ENCODE results near the gene STAT3.
"Not testable (repeated sequence)": the region's sequence is repeated elsewhere in the genome, so short reads cannot be mapped to it uniquely, and the experiment has no call there.

STAT3 gene

DNA sequence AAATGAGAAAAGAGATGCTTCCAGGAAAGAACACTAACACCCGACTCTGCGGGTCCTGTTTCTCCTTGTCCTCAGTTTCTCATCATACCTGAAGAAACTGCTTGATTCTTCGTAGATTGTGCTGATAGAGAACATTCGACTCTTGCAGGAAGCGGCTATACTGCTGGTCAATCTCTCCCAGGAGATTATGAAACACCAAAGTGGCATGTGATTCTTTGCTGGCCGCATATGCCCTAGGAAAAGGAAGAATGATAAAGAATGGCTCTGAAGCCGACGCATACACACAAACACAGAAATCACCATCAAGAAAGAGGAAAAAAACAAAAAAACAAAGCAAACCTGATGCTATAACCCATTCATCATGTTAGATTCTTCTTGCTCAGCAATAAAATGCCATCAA, 41.8 kb downstream of the STAT3 start:
- DNase-seq (ENCODE audit: low read depth): no peak

DNA sequence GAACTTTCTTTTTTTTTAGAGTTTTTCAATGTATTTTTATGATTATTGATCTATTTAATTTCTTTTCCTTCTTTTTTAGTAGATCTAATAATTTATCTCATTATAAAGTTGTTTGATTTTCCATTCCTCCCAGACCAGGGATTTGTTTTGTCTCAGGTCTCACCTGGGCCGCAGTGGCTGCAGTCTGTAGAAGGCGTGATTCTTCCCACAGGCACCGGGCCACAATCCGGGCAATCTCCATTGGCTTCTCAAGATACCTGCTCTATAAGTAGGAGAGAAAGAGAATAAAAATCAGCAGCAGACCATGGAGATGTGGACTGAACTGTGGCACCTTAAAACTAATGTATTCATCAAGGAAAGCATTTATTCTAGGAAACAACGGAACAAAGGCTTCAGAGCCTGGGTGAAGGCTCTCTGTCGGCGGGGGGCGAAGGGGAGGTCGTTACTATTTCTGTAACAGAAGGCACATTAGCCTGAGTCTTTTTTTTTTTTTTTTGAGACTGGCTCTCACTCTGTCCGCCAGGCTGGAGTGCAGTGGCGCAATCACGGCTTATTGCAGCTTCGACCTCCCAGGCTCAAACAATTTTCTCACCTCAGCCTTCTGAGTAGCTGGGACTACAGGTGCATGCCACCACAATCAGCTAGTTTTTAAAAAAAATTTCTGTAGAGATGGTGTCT, 42.7 kb downstream of the STAT3 start:
- no peak for DNase-seq (ENCODE audit: low read depth)

DNA sequence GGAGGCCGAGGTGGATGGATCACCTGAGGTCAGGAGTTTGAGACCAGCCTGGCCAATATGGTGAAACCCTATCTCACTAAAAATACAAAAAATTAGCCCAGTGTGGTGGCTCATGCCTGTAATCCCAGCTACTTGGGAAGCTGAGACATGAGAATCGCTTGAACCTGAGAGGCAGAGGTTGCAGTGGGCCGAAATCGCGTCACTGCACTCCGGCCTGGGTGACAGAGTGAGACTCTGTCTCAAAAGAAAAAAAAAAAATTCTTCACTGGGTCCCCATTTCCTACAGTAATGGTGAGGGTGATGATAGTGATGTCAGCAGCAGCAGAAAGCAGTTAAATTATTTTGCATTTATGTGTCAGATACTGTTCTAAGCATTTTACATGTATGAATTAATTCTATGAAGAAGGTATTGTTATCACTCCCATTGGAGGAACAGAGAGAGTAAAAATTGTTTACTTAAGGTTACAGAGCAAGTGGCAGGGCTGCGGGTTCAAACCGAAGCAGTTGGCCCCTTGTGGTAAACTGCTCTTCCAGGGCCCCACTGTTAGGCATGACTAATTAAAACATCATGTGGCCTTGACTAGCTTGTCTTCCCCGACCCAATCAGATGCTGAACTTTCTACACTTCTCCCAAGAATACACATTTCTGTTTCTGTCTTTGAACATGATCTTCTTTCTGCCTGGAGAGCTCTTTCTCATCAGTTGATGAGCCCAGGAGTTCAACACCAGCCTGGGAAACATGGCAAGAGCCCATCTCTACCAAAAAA, 45.8 kb downstream of the STAT3 start:
- no peak for DNase-seq (ENCODE audit: low read depth)

DNA sequence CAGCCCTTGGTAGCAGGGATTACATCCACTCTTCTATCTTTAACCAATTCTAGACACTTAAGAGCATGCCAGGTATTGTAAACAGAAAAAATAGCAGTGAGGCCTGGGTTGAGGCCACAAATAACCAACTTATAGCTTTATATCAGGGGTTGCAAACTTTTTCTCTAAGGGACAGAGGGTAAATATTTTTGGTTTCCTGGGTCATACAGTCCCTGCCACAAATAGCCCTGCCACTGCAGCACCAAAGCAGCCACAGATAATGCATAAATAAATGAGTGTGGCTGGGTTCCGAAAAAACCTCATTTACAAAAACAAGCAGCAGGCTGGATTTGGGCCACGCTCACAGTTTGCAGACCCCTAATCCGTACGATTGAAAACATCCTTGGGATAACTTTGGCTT, 46.7 kb downstream of the STAT3 start:
- DNase-seq (ENCODE audit: low read depth): no peak

DNA sequence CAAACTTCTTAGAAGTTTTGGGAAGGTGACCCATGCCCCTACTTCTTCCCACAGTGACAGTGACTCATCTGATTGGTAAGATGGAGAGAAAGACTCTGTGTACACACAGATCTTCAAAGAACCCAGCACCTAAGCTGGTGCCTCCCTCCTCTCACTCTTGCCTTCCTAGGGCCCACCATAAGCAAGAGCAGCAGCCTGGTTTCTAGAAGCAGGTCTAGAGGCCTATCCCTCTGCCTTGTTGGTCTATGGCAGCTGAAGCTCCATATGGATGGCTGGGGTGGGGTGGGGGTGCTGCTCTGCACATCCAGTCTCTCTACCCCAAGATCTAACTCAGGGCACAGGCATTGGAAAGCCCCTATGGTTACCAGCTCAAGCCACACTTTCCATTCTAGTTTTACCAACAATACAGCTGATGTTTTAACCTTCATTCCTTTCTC, 47.5 kb downstream of the STAT3 start:
- DNase-seq (ENCODE audit: low read depth): no peak

DNA sequence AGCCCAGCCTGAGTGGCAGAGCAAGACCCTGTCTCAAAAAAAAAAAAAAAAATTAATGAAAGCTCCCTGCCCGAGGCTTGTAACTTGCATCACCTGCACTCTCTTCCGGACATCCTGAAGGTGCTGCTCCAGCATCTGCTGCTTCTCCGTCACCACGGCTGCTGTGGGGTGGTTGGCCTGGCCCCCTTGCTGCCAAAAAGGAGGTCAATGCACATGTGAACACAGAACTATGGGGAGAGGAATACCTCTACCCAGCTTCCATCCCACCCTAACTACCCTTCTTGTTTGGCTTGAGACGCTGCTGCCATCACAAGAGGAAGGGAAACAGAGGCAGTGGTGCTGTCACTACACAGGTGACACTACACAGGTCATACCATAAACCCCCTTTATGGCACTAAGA, 49.0 kb downstream of the STAT3 start:
- no peak for DNase-seq (ENCODE audit: low read depth)

DNA sequence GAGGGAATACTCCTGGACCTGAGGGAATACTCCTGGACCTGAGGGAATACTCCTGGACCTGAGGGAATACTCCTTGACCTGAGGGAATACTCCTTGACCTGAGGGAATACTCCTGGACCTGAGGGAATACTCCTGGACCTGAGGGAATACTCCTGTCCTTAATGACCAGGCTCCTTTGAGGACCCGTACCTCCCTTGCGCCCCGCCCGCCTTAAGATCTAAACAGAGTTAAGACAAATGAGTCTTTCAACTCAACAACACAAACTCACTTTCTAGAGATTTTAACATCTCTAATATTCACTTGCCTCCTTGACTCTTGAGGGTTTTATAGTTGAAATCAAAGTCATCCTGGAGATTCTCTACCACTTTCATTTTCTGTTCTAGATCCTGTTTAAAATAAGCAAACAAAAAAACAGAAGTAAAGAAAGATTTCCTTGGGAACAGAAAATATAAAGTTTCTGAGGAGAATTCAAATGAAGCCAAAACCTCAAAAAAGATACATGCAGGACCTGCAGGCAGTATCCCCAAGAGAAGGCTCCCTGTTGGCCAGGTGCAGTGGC, 49.7 kb downstream of the STAT3 start:
- no peak for DNase-seq (ENCODE audit: low read depth)

DNA sequence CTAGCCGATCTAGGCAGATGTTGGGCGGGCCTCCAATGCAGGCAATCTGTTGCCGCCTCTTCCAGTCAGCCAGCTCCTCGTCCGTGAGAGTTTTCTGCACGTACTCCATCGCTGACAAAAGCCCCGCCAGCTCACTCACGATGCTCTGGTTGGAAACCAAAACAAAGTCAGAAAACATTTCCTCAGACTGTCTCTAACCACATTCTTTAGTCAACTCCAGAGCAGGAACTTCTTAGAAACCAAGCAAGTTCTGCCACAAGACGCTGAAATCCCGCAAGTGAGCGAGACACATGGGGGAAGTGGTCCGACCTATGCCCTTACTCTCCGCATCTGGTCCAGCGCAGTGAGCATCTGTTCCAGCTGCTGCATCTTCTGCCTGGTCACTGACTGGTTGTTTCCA, 50.8 kb downstream of the STAT3 start:
- DNase-seq (ENCODE audit: low read depth): peak; percentile 26

DNA sequence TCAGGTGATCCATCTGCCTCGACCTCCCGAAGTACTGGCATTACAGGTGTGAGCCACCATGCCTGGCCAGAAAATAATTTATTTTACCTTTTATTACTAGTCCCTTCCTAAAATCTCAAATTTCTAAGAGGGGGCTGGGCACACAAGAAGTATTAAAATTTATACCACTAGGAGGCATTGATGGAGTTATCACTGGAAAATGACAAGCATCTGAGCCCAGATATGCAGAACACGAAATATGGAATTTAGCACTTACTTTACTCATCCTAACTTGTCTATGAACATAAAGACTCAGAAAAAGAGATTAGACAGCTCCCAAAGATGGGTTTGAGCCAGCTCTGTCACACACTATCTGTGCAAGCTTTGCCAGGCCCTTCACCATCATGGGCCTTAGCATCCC, 53.6 kb downstream of the STAT3 start:
- DNase-seq (ENCODE audit: low read depth): no peak

DNA sequence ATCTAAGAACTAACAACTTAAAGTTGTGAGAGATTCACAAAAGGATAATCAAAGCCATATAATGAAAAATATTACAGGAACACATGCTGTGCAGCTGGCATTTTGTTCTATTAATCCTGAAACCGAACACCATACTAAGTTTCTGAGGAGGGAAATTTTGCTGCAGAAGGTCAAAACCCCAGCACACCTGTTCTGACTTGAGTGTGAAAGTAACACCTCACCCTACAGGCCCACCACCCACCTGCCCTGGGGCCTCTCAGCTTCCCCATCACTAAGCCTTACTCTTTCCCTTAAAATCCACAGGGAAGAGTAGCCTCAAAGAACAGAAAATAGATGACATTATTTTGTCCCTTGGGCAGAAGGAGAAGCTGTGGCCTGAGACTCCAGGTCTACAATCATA, 55.2 kb downstream of the STAT3 start:
- DNase-seq (ENCODE audit: low read depth): no peak

DNA sequence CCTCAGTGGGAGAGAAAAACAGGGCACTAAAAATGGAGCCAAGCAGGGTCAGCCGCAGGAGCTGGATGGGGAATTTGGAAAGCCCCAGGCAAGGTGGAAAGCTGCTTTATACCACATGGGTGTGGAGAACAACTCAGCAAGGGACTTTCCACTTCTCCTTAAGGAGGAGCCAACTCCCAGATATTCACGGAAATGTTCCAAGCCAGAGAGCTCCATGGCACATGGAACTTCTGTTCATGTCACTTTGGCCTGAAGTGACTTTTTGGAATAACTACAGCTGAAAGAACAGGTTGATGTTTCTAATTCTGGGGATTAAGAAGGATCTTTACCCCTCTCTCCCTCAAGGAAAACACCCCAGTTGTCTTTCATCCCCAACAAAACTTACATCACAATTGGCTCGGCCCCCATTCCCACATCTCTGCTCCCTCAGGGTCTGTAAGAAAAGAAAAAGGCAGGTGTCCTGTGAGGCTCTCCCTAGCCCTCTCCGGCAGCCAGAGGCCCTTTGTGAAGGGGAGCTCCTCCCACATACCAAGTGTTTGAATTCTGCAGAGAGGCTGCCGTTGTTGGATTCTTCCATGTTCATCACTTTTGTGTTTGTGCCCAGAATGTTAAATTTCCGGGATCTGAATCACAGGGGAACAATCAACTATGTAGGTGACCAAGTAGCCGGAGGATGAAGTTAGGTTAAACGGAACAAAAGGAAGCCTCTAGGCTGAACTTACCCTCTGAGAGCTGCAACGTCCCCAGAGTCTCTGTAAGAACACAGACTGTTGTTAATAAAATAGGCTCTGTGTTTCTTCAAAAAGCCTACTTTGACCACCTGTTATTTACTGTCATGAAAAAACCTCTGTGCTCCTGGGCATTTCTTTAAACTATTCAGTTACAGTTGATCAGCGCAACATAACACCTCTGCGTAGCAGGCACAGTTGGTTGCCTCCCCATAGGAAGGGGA, 58.9 kb downstream of the STAT3 start:
- no peak for DNase-seq (ENCODE audit: low read depth)

DNA sequence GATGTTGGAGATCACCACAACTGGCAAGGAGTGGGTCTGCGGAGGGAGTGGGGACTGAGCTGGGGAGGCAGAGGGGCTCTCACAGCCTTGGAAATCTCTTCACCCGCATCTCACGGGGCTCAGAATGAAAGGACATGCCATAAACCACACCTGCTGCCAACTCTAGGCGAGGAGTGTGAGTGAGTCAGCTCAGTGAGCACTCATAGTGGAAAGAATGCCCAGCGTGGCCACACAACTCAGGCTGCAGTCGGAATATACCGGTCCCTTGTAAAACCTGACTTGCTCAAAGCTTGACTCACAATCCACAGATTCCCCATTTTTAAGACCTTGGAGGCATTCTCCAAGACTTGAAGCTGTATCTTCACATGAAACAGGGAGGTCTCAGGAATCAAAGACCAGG, 63.2 kb downstream of the STAT3 start:
- no peak for DNase-seq (ENCODE audit: low read depth)

DNA sequence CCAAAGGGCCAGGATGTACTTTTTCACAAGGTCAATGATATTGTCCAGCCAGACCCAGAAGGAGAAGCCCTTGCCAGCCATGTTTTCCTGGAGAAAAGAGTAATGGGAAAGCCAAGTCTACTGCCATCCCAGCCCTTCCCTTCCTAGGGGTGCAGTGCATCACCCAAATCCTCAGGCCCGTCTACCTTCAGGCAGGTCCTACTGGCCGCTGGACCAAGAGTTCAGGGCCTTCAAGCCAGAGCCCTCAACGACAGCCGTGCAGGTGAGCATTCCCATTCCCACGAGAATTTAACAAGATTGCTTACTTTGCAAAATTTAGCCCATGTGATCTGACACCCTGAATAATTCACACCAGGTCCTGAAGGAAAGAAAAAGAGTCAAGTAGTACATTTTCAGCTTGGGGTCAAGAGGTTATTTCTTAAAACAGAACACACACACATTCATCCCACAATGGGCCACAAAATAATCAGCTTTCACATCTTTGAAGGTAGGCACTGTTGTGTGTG, 64.9 kb downstream of the STAT3 start:
- DNase-seq (ENCODE audit: low read depth): no peak

DNA sequence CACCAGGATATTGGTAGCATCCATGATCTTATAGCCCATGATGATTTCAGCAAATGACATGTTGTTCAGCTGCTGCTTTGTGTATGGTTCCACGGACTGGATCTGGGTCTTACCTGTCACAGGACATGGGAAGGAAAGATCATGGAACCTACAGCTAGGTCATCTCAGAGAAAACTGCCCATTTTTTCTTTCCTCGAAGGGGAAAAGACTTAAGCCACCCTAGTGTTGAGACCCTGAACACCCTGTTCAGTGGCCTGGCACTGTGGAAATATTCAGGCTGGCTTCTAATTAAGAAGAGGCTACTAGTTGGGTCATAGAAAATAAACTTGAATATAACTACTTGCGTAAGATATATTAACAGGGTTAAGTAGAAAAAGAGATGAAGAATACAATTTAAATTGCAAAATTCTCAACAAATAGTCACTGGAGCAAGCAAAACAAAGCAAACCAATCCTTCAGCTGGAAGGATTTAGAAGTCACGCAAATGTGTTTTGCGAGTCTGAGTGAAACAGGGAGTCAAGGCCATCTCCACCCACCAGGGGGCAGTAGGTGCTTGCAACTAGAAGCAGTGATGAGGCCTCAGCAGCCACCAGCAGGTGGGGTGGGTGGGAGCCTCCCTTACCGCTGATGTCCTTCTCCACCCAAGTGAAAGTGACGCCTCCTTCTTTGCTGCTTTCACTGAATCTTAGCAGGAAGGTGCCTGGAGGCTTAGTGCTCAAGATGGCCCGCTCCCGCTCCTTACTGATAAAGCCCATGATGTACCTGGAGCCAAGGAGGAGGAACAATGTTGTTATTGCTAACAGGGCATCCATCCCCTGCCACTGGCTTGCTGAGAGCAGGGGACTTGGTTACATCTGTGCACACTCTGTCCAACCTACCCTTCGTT, 65.6 kb downstream of the STAT3 start:
- peak; percentile 93 for DNase-seq (ENCODE audit: low read depth)

DNA sequence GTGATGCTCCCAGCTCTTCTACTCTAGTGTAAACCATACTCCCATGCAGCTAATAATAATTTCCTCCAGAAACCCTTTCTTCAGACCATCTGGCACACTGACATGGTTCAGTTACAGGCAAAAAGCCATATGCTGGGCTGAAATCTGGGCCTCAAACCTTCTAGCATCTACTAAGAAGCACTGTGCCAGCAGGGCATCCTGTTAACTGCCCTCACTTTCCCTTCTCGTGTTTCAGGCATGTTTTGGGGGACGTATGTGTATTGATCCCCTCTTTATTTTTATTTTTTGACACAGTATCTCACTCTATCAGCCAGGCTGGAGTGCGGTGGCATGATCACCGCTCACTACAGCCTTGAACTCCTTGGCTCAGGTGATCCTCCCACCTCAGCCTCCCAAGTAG, 66.7 kb downstream of the STAT3 start:
- DNase-seq (ENCODE audit: low read depth): no peak

DNA sequence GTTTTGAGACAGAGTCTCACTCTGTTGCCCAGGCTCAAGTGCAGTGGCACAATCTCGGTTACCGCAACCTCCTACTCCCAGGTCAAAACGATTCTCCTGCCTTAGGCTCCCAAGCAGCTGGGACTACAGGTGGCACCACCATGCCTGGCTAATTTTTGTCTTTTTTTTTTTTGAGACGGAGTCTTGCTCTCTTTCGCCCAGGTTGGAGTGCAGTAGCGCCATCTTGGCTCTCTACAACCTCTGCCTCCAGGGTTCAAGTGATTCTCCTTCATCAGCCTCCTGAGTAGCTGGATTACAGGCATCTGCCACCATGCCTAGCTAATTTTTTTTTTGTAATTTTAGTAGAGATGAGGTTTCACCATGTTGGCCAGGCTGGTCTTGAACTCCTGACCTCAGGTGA, 70.3 kb downstream of the STAT3 start:
- not testable (repeated sequence) for DNase-seq (ENCODE audit: low read depth)

DNA sequence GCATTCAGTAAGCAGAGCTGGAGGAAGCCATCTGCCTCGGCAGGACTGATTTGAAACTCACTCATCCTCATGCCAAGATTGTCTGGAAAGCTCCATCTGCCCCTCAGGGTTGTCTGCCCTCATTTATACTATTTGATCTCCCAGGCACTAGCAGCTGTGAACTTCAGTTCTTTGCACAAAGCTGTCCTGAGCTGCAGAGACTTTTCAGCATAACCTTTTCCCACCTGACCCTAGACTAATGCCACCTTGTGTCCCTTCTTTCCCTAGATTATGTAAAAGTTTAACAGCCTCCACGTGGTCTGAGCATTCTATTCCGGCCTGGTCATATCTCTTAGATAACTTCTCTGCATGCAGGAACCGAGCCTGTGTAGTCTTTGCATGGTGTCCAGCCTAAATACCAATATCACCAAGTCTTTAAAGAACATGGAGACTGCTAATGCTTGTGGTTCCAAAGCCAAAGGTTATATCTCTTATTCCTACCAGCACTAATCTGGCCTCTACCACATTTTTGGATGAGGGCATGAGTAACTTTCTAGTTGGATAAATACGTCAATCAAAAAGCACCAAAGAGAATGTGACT, 70.9 kb downstream of the STAT3 start:
- no peak for DNase-seq (ENCODE audit: low read depth)

DNA sequence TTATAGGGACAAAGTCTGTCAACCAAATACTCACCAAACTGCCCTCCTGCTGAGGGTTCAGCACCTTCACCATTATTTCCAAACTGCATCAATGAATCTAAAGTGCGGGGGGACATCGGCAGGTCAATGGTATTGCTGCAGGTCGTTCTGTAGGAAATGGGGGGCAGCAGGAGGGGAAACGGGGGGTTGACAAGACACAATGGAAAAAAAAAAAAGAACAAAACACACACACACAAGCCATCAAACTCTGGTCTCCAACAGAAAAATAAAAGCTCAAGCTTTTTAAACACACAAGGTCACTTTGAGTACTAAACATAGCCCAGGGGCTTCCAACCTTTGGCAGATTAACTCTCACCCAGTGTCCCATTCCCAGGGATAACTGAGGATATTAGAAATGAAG, 71.5 kb downstream of the STAT3 start:
- DNase-seq (ENCODE audit: low read depth): no peak

DNA sequence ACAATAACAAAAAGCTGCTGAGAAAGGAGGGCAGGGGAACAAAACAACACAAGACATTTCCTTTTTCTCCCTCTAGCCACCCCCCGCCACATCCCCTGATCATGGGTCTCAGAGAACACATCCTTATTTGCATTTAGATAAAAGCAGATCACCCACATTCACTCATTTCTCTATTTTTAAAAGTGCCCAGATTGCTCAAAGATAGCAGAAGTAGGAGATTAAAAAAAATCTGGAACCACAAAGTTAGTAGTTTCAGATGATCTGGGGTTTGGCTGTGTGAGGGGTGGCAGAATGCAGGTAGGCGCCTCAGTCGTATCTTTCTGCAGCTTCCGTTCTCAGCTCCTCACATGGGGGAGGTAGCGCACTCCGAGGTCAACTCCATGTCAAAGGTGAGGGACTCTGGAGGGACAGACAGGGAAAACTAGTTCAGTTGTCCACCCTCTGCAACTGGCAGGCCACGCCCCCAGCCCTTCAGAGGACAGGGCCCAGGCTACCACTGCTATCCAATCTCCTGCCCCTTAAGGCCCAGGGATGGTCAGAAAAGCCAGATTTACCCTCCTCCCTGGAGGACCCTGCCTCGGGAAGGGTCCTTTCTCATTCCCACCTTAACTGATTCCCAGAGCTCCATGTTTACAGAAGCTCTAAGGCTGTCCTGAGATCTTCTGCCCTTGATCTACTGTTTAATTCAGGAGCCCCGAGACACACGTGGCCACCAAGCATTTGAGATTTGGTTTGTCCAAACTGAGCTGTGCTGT, 72.7 kb downstream of the STAT3 start:
- no peak for DNase-seq (ENCODE audit: low read depth)
